NT2/D1 (cell line): ENCODE measurements around the gene P4HA3.

Experiments used
- SUZ12 ChIP-seq: IDR thresholded peaks from 2 replicates; pipeline ENCODE4 v1.6.1; 2011; ENCODE audit not compliant: insufficient read length, insufficient read depth; ENCODE audit errors: extremely low read depth
- YY1 ChIP-seq: IDR thresholded peaks from 2 replicates; pipeline ENCODE4 v1.6.1; 2011; ENCODE audit not compliant: insufficient read length, insufficient read depth
- ZNF274 ChIP-seq: IDR thresholded peaks from 2 replicates; pipeline ENCODE4 v1.6.1; 2011; ENCODE audit warnings: mild to moderate bottlenecking, low read depth, low read length

DNA sequence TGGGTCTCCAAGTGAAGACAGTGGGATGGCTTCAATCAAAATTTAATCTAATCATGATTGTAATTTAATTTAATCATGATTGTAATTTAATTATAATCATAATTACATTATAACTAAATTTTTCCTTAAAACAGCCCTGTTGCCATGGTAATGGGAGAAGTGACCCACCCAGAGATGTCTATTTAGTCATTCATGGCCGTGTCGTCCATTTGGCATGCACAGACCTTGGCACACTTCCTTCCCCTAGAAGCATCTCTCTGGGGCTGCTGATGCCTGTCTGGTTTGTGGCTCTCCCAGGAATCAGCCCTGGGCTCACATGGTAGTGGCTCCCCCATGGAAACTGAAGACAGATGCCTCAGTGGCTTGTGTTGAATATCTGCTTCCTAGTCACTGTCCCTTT is 27.0 kb downstream of the P4HA3 start:
- TF ChIP-seq YY1, result no peak
- TF ChIP-seq SUZ12, result no peak
- no peak for TF ChIP-seq ZNF274
